K562 (cell line): Measurements from ENCODE around the gene CDC45. TPM values are rescaled to one million over a fixed set of nuclear protein-coding genes. Genes with fewer than 3 reads are reported as not detected.
A peak's percentile ranks its signal among the peaks of the same experiment; 100 is the strongest.

Experiments
- BDP1 ChIP-seq: IDR thresholded peaks from 3 replicates; pipeline ENCODE4 v1.6.1; 2011; ENCODE audit not compliant: insufficient read length, insufficient read depth
- EGR1 ChIP-seq: fragments of 450-650 bp; conservative IDR thresholded peaks from 2 replicates; pipeline ENCODE4 v1.6.1; 2017; ENCODE audit warnings: mild to moderate bottlenecking
- ESRRB ChIP-seq: fragments of 250-450 bp; sonication (Bioruptor Pico); IDR thresholded peaks from 2 replicates; pipeline ENCODE4 v1.5.0; 2020; ENCODE audit warnings: mild to moderate bottlenecking, moderate library complexity, borderline replicate concordance
- FOSL1 ChIP-seq: fragments of 200-800 bp; sonication (Bioruptor generic); conservative IDR thresholded peaks from 2 replicates; pipeline ENCODE4 v1.6.1; 2016; ENCODE audit warnings: missing genetic modification characterization, missing compliant biosample characterization
- HDAC6 ChIP-seq: IDR thresholded peaks from 2 replicates; pipeline ENCODE4 v1.6.1; 2012; ENCODE audit warnings: low read depth, mild to moderate bottlenecking, control low read depth, inconsistent platforms, low read length, moderate library complexity
- KAT7 ChIP-seq: sonication (generic); formaldehyde crosslinking; IDR thresholded peaks from 2 replicates; pipeline ENCODE4 v1.8.0; 2022; ENCODE audit warnings: missing genetic modification reagents, mild to moderate bottlenecking, borderline replicate concordance
- KLF10 ChIP-seq: fragments of 250-450 bp; sonication (Bioruptor Pico); IDR thresholded peaks from 2 replicates; pipeline ENCODE4 v1.6.1; 2021; ENCODE audit warnings: matching md5 sums
- NFRKB ChIP-seq: fragments of 450-650 bp; IDR thresholded peaks from 2 replicates; pipeline ENCODE4 v1.6.1; 2016; ENCODE audit warnings: low read depth
- NR1H2 ChIP-seq: sonication (generic); formaldehyde crosslinking; IDR thresholded peaks from 2 replicates; pipeline ENCODE4 v1.4.0; 2020; ENCODE audit warnings: mild to moderate bottlenecking, missing genetic modification reagents
- POLR2B ChIP-seq: fragments of 450-650 bp; IDR thresholded peaks from 2 replicates; pipeline ENCODE4 v1.6.1; 2018; ENCODE audit warnings: low read depth; ENCODE audit not compliant: partially characterized antibody
- RUNX1 ChIP-seq: sonication (generic); IDR thresholded peaks from 2 replicates; pipeline ENCODE4 v1.6.1; 2016; ENCODE audit warnings: antibody characterized with exemption, low read depth
- SMAD1 ChIP-seq: fragments of 150-350 bp; IDR thresholded peaks from 2 replicates; pipeline ENCODE4 v1.6.1; 2014; ENCODE audit warnings: low read length, low read depth; ENCODE audit not compliant: partially characterized antibody
- SREBF2 ChIP-seq: sonication (generic); formaldehyde crosslinking; IDR thresholded peaks from 2 replicates; pipeline ENCODE4 v1.4.0; 2020; ENCODE audit warnings: mild to moderate bottlenecking, missing genetic modification reagents
- SRSF1 ChIP-seq: fragments of 200-400 bp; formaldehyde crosslinking; IDR thresholded peaks from 2 replicates; pipeline ENCODE4 v1.6.1; 2017; ENCODE audit warnings: mild to moderate bottlenecking, low read depth, low read length, moderate library complexity
- TCF7L2 ChIP-seq: fragments of 150-350 bp; IDR thresholded peaks from 2 replicates; pipeline ENCODE4 v1.6.1; 2016; ENCODE audit warnings: low read depth, mild to moderate bottlenecking, low read length, moderate library complexity
- TRIM28 ChIP-seq: fragments of 450-650 bp; IDR thresholded peaks from 2 replicates; pipeline ENCODE4 v1.6.1; 2017
- WHSC1 ChIP-seq: IDR thresholded peaks from one replicate; pipeline ENCODE4 v1.6.1; 2012; ENCODE audit warnings: low read length, control low read depth, inconsistent platforms
- XRCC5 ChIP-seq: fragments of 200-400 bp; formaldehyde crosslinking; IDR thresholded peaks from 2 replicates; pipeline ENCODE4 v1.6.1; 2017; ENCODE audit warnings: low read depth, mild to moderate bottlenecking, low read length
- YBX1 ChIP-seq: fragments of 450-650 bp; IDR thresholded peaks from 2 replicates; pipeline ENCODE4 v1.7.1; 2016; ENCODE audit warnings: mild to moderate bottlenecking
- ZBTB7A ChIP-seq: IDR thresholded peaks from 2 replicates; pipeline ENCODE4 v1.6.1; 2011; ENCODE audit warnings: low read depth, mild to moderate bottlenecking, low read length, moderate library complexity, borderline replicate concordance; ENCODE audit not compliant: control insufficient read depth
- ZNF124 ChIP-seq: sonication (generic); formaldehyde crosslinking; IDR thresholded peaks from 2 replicates; pipeline ENCODE4 v1.8.1; 2022; ENCODE audit warnings: missing genetic modification reagents
- ZNF165 ChIP-seq: fragments of 250-450 bp; sonication (Bioruptor Pico); IDR thresholded peaks from 2 replicates; pipeline ENCODE4 v1.4.0; 2020; ENCODE audit warnings: borderline replicate concordance
- ZNF24 ChIP-seq: fragments of 450-650 bp; IDR thresholded peaks from 2 replicates; pipeline ENCODE4 v1.6.1; 2016
- ZNF324 ChIP-seq: fragments of 250-450 bp; sonication (Bioruptor Pico); IDR thresholded peaks from 2 replicates; pipeline ENCODE4 v1.4.0; 2020; ENCODE audit warnings: mild to moderate bottlenecking
- ZNF444 ChIP-seq: fragments of 250-450 bp; sonication (Bioruptor Pico); IDR thresholded peaks from 2 replicates; pipeline ENCODE4 v1.4.0; 2020; ENCODE audit warnings: mild to moderate bottlenecking, moderate library complexity
- ZNF586 ChIP-seq: fragments of 450-650 bp; formaldehyde crosslinking; conservative IDR thresholded peaks from 2 replicates; pipeline ENCODE4 v1.4.0; 2020; ENCODE audit warnings: mild to moderate bottlenecking, moderate library complexity
- polyA plus RNA-seq, 8 experiments: library from polyadenylated mRNA; depleted of rRNA in 4 of 8; stranded (reverse) in 5 of 8; unstranded in 3 of 8; fragments of >200 nt; fragmentation: Nextera tagmentation in 2 of 8; fragmentation: Illumina TruSeq in 1 of 8; extraction: Ambion mirVana in 2 of 8; extraction: Trizol in 1 of 8; gene quantifications; 2 replicates each; pipeline versions ENCODE4 v1.2.1 to v1.2.3, GENCODE V29; 2011 to 2014; ENCODE audit warnings: inconsistent platforms in 1 of 8, missing spikeins in 1 of 8
- total RNA-seq, 7 experiments: library from RNA; depleted of rRNA in 6 of 7; stranded (reverse); fragments of >200 nt in 6 of 7; fragmentation: Illumina TruSeq in 2 of 7; extraction: Trizol in 2 of 7; gene quantifications; 2 replicates each; pipeline versions ENCODE4 v1.2.1 to v1.2.3, GENCODE V29; 2011 to 2021; ENCODE audit warnings: low replicate concordance in 1 of 7
- TF ChIP-seq, protein P1 (sequence below): fragments of 250-450 bp; sonication (Bioruptor Pico); IDR thresholded peaks from 2 replicates; pipeline ENCODE4 v1.8.0; 2022; ENCODE audit warnings: inconsistent platforms, mild to moderate bottlenecking, moderate library complexity, borderline replicate concordance
- TF ChIP-seq, protein P2 (sequence below): sonication (generic); formaldehyde crosslinking; IDR thresholded peaks from 2 replicates; pipeline ENCODE4 v1.8.0; 2022; ENCODE audit warnings: mild to moderate bottlenecking, missing genetic modification reagents

CDC45 gene
- total and polyA plus RNA-seq, 9 of the 15 experiments (the other 6 are each of a cell fraction or from before 2014, with no cell fraction given) = 251 to 580 (median 410) TPM

DNA sequence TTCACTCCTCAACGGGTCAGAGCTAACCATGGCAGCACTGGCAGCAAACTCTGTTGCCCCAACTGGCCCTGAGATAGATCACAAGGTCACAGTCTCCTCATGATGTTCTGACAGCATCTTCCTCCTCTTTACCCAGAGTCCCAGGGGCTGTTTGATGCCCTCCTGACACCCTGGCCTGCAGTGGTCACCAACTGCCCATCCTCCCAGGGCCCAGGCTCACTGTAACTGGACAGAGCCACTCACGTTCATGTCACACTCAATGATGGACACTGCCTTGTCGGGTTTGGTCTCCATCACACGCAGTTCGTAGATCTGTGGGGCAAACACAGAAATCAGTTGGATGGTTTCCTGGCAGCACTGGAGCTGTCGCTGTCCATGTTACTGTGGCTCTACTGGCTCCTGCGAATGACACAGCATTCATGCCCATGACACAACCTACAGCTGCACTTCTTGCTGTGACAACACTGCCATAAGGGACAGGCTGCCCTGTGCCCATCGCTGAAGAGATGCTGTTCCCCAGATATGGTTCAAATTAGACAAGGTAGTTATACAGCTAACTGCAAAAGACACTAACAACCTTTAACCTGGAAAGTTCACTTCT, 21.8 kb upstream of the CDC45 start (continued):
- TF ChIP-seq NFRKB (no peak), HDAC6 (no peak), EGR1 (no peak), XRCC5 (no peak), TRIM28 (no peak), KAT7 (CRISPR knock-in tag) (no peak), ZNF444 (CRISPR knock-in tag) (no peak), NR1H2 (CRISPR knock-in tag) (no peak), FOSL1 (tag) (no peak), ZBTB7A (no peak), ZNF165 (no peak), SMAD1 (no peak), ESRRB (no peak), TCF7L2 (no peak), ZNF124 (CRISPR knock-in tag) (no peak), KLF10 (no peak), ZNF324 (no peak), POLR2B (peak; percentile 24), RUNX1 (0 out of 2 replicates have a peak, but pooled peaks have one; percentile 50), YBX1 (no peak), ZNF24 (no peak), BDP1 (no peak), ZNF586 (CRISPR knock-in tag) (no peak), WHSC1 (peak; percentile 94), SRSF1 (no peak), SREBF2 (no peak)
- TF ChIP-seq, protein P1, sequence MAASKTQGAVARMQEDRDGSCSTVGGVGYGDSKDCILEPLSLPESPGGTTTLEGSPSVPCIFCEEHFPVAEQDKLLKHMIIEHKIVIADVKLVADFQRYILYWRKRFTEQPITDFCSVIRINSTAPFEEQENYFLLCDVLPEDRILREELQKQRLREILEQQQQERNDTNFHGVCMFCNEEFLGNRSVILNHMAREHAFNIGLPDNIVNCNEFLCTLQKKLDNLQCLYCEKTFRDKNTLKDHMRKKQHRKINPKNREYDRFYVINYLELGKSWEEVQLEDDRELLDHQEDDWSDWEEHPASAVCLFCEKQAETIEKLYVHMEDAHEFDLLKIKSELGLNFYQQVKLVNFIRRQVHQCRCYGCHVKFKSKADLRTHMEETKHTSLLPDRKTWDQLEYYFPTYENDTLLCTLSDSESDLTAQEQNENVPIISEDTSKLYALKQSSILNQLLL (CRISPR knock-in tag) = no peak
- TF ChIP-seq, protein P2, sequence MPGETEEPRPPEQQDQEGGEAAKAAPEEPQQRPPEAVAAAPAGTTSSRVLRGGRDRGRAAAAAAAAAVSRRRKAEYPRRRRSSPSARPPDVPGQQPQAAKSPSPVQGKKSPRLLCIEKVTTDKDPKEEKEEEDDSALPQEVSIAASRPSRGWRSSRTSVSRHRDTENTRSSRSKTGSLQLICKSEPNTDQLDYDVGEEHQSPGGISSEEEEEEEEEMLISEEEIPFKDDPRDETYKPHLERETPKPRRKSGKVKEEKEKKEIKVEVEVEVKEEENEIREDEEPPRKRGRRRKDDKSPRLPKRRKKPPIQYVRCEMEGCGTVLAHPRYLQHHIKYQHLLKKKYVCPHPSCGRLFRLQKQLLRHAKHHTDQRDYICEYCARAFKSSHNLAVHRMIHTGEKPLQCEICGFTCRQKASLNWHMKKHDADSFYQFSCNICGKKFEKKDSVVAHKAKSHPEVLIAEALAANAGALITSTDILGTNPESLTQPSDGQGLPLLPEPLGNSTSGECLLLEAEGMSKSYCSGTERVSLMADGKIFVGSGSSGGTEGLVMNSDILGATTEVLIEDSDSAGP (CRISPR knock-in tag) = no peak
